HepG2 (cell line): ENCODE data around the gene LOC128125822.

ENCODE experiments used
- ARNT2 ChIP-seq: sonication (generic); formaldehyde crosslinking; IDR thresholded peaks from 2 replicates; pipeline ENCODE4 v1.8.0; 2022; ENCODE audit warnings: mild to moderate bottlenecking, low read depth, missing genetic modification reagents, moderate library complexity
- ATF1 ChIP-seq: IDR thresholded peaks from 2 replicates; pipeline ENCODE4 v1.6.1; 2016; ENCODE audit warnings: mild to moderate bottlenecking, control low read depth
- ATF7-NPFF ChIP-seq: sonication (generic); formaldehyde crosslinking; IDR thresholded peaks from 2 replicates; pipeline ENCODE4 v1.8.1; 2023; ENCODE audit warnings: mild to moderate bottlenecking, low read depth, missing genetic modification reagents, moderate library complexity
- CEBPB ChIP-seq: IDR thresholded peaks from 2 replicates; pipeline ENCODE4 v1.6.1; 2011; ENCODE audit warnings: low read depth, low read length, improper control_type of control experiment, borderline replicate concordance
- ELF3 ChIP-seq: IDR thresholded peaks from 2 replicates; pipeline ENCODE4 v1.6.1; 2016; ENCODE audit warnings: missing genetic modification reagents, missing compliant biosample characterization
- ISL2 ChIP-seq: sonication (generic); formaldehyde crosslinking; IDR thresholded peaks from 2 replicates; pipeline ENCODE4 v1.5.0; 2020; ENCODE audit warnings: missing genetic modification reagents
- SRY ChIP-seq: sonication (generic); formaldehyde crosslinking; IDR thresholded peaks from 2 replicates; pipeline ENCODE4 v1.8.0; 2022; ENCODE audit warnings: mild to moderate bottlenecking, missing genetic modification reagents
- TAF15 ChIP-seq: fragments of 200-400 bp; formaldehyde crosslinking; IDR thresholded peaks from one replicate; pipeline ENCODE4 v1.6.1; 2018; ENCODE audit warnings: mild to moderate bottlenecking, low read depth, low read length; ENCODE audit not compliant: poor library complexity, severe bottlenecking
- ZNF335 ChIP-seq: sonication (generic); formaldehyde crosslinking; IDR thresholded peaks from 2 replicates; pipeline ENCODE4 v1.4.0; 2020; ENCODE audit warnings: missing genetic modification reagents
- ZNF34 ChIP-seq: sonication (generic); formaldehyde crosslinking; IDR thresholded peaks from 2 replicates; pipeline ENCODE4 v1.4.0; 2020; ENCODE audit warnings: mild to moderate bottlenecking, missing genetic modification reagents, borderline replicate concordance
- TF ChIP-seq, protein P1 (sequence below): sonication (generic); formaldehyde crosslinking; IDR thresholded peaks from 2 replicates; pipeline ENCODE4 v1.4.0; 2020; ENCODE audit warnings: mild to moderate bottlenecking, missing genetic modification reagents
- TF ChIP-seq, protein P2 (sequence below): sonication (generic); formaldehyde crosslinking; IDR thresholded peaks from 2 replicates; pipeline ENCODE4 v1.5.1; 2020; ENCODE audit warnings: missing genetic modification reagents, mild to moderate bottlenecking, borderline replicate concordance
- TF ChIP-seq, protein P3 (sequence below): sonication (generic); formaldehyde crosslinking; IDR thresholded peaks from 2 replicates; pipeline ENCODE4 v1.4.0; 2020; ENCODE audit warnings: missing genetic modification reagents
- TF ChIP-seq, protein P4 (sequence below): fragments of 450-650 bp; IDR thresholded peaks from 2 replicates; pipeline ENCODE4 v1.6.1; 2017; ENCODE audit warnings: mild to moderate bottlenecking
- TF ChIP-seq, protein P5 (sequence below), 2 experiments: IDR thresholded peaks; 2 replicates each; pipeline ENCODE4 v1.6.1; 2011 to 2012; ENCODE audit warnings: low read length in 2 of 2, borderline replicate concordance in 1 of 2, low read depth in 1 of 2, mild to moderate bottlenecking in 1 of 2, moderate library complexity in 1 of 2
- TF ChIP-seq, protein P6 (sequence below): sonication (generic); formaldehyde crosslinking; IDR thresholded peaks from 2 replicates; pipeline ENCODE4 v1.8.0; 2022; ENCODE audit warnings: missing genetic modification reagents, mild to moderate bottlenecking, borderline replicate concordance

Gene LOC128125822

DNA sequence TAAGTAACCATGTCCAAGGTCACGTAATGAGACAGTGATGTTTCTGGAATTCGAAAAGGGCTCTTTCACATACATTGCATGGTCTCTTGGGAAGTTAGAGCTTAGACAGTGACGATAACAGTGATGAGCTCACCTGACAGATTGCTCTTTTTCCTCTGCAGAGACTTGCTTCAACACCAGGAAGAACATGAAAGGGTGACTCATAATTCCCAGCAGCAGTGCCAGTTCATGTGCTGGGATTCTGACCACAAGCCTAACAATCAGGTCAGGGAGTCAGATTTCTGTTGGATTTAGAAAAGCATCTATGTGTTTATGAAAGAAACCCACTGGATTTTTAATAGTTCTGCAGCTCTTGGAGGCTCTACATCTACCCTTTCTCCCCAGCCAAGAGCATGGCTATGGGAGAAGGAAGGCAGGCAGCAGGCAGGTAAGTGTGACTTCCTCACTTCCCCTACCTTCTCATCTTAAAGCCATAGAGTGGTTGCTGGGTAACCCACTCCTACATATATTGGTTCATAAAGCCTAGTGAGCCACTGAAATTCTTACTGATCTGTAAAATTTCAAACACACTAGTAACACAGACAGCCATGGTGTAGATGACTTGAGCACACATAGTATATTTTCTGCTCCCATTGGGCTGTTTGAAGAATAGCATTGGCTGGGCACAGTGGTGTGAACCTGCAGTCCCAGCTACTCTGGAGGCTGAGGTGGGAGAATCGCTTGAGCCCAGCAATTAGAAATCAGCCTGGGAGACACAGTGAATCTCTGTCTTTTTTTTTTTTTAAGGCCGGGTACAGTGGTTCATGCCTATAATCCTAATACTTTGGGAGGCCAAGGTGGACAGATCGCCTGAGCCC lies 44.4 kb upstream of the LOC128125822 start (continued):
- TF ChIP-seq ARNT2: peak; percentile 55; the same call in 1 of the 2 replicates
- no peak for TF ChIP-seq ZNF34 (CRISPR knock-in tag)
- peak; percentile 36; the same call in 1 of the 2 replicates for TF ChIP-seq ATF7-NPFF
- TF ChIP-seq CEBPB: peak; percentile 87
- no peak for TF ChIP-seq TAF15
- TF ChIP-seq, protein P1, sequence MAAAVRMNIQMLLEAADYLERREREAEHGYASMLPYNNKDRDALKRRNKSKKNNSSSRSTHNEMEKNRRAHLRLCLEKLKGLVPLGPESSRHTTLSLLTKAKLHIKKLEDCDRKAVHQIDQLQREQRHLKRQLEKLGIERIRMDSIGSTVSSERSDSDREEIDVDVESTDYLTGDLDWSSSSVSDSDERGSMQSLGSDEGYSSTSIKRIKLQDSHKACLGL (CRISPR knock-in tag): no peak
- TF ChIP-seq, protein P2, sequence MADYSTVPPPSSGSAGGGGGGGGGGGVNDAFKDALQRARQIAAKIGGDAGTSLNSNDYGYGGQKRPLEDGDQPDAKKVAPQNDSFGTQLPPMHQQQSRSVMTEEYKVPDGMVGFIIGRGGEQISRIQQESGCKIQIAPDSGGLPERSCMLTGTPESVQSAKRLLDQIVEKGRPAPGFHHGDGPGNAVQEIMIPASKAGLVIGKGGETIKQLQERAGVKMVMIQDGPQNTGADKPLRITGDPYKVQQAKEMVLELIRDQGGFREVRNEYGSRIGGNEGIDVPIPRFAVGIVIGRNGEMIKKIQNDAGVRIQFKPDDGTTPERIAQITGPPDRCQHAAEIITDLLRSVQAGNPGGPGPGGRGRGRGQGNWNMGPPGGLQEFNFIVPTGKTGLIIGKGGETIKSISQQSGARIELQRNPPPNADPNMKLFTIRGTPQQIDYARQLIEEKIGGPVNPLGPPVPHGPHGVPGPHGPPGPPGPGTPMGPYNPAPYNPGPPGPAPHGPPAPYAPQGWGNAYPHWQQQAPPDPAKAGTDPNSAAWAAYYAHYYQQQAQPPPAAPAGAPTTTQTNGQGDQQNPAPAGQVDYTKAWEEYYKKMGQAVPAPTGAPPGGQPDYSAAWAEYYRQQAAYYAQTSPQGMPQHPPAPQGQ (CRISPR knock-in tag): no peak
- TF ChIP-seq, protein P3, sequence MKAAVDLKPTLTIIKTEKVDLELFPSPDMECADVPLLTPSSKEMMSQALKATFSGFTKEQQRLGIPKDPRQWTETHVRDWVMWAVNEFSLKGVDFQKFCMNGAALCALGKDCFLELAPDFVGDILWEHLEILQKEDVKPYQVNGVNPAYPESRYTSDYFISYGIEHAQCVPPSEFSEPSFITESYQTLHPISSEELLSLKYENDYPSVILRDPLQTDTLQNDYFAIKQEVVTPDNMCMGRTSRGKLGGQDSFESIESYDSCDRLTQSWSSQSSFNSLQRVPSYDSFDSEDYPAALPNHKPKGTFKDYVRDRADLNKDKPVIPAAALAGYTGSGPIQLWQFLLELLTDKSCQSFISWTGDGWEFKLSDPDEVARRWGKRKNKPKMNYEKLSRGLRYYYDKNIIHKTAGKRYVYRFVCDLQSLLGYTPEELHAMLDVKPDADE: no peak
- TF ChIP-seq ZNF335 (CRISPR knock-in tag): 0 out of 2 replicates have a peak, but pooled peaks have one; percentile 61
- TF ChIP-seq, protein P4, sequence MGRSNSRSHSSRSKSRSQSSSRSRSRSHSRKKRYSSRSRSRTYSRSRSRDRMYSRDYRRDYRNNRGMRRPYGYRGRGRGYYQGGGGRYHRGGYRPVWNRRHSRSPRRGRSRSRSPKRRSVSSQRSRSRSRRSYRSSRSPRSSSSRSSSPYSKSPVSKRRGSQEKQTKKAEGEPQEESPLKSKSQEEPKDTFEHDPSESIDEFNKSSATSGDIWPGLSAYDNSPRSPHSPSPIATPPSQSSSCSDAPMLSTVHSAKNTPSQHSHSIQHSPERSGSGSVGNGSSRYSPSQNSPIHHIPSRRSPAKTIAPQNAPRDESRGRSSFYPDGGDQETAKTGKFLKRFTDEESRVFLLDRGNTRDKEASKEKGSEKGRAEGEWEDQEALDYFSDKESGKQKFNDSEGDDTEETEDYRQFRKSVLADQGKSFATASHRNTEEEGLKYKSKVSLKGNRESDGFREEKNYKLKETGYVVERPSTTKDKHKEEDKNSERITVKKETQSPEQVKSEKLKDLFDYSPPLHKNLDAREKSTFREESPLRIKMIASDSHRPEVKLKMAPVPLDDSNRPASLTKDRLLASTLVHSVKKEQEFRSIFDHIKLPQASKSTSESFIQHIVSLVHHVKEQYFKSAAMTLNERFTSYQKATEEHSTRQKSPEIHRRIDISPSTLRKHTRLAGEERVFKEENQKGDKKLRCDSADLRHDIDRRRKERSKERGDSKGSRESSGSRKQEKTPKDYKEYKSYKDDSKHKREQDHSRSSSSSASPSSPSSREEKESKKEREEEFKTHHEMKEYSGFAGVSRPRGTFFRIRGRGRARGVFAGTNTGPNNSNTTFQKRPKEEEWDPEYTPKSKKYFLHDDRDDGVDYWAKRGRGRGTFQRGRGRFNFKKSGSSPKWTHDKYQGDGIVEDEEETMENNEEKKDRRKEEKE: no peak
- TF ChIP-seq ATF1: no peak; the same call in 1 of the 2 replicates
- TF ChIP-seq, protein P5, sequence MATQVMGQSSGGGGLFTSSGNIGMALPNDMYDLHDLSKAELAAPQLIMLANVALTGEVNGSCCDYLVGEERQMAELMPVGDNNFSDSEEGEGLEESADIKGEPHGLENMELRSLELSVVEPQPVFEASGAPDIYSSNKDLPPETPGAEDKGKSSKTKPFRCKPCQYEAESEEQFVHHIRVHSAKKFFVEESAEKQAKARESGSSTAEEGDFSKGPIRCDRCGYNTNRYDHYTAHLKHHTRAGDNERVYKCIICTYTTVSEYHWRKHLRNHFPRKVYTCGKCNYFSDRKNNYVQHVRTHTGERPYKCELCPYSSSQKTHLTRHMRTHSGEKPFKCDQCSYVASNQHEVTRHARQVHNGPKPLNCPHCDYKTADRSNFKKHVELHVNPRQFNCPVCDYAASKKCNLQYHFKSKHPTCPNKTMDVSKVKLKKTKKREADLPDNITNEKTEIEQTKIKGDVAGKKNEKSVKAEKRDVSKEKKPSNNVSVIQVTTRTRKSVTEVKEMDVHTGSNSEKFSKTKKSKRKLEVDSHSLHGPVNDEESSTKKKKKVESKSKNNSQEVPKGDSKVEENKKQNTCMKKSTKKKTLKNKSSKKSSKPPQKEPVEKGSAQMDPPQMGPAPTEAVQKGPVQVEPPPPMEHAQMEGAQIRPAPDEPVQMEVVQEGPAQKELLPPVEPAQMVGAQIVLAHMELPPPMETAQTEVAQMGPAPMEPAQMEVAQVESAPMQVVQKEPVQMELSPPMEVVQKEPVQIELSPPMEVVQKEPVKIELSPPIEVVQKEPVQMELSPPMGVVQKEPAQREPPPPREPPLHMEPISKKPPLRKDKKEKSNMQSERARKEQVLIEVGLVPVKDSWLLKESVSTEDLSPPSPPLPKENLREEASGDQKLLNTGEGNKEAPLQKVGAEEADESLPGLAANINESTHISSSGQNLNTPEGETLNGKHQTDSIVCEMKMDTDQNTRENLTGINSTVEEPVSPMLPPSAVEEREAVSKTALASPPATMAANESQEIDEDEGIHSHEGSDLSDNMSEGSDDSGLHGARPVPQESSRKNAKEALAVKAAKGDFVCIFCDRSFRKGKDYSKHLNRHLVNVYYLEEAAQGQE (IDR thresholded peaks at IDR 0.05; ENCODE audit: borderline replicate concordance in 1 of 2, low read depth in 1 of 2, low read length in 2 of 2): peak in 1 of 2 experiments; percentile 57; a peak in 1 of 4 replicates
- TF ChIP-seq SRY: peak; percentile 43; the same call in 1 of the 2 replicates
- TF ChIP-seq ISL2 (CRISPR knock-in tag): peak; percentile 73
- TF ChIP-seq, protein P6, sequence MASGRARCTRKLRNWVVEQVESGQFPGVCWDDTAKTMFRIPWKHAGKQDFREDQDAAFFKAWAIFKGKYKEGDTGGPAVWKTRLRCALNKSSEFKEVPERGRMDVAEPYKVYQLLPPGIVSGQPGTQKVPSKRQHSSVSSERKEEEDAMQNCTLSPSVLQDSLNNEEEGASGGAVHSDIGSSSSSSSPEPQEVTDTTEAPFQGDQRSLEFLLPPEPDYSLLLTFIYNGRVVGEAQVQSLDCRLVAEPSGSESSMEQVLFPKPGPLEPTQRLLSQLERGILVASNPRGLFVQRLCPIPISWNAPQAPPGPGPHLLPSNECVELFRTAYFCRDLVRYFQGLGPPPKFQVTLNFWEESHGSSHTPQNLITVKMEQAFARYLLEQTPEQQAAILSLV: peak; percentile 29; the same call in 1 of the 2 replicates
- peak; percentile 99 for TF ChIP-seq ELF3 (CRISPR knock-in tag)
